ENCODE data around the gene CLSTN3.

Gene CLSTN3

GRCh38 chr12:7129872-7130691 is at the start of gene CLSTN3:
CLSTN3 (plus strand) TSS chr12:7130371; CDS start chr12:7130649, 278 bp downstream.
- peak; percentile 65 to 84 for DNase-seq

GRCh38 chr12:7081037-7081436 is 49.1 kb upstream of the CLSTN3 start:
- no peak for DNase-seq

GRCh38 chr12:7083125-7083524 is 47.0 kb upstream of the CLSTN3 start:
- DNase-seq: no peak

- DNase-seq: no peak
Observed at GRCh38 chr12:7089196-7089871, 40.8 kb upstream of the CLSTN3 start.

GRCh38 chr12:7090222-7090998 is 39.8 kb upstream of the CLSTN3 start:
- no peak for DNase-seq

GRCh38 chr12:7091171-7091570 is 39.0 kb upstream of the CLSTN3 start:
- no peak for DNase-seq

GRCh38 chr12:7091660-7092228 is 38.4 kb upstream of the CLSTN3 start:
- DNase-seq: no peak

GRCh38 chr12:7092229-7092985 is 37.8 kb upstream of the CLSTN3 start, which contains the start of gene C1R:
C1R (minus strand) TSS chr12:7092445; CDS start chr12:7092388, 57 bp downstream.
- peak in 1 of 2 experiments; percentile 29 for DNase-seq

- DNase-seq: no peak
Observed at GRCh38 chr12:7092986-7093460, 37.1 kb upstream of the CLSTN3 start.

- DNase-seq: no peak
Observed at GRCh38 chr12:7093486-7093885, 36.7 kb upstream of the CLSTN3 start.

- DNase-seq: no peak
Observed at GRCh38 chr12:7093892-7094291, 36.3 kb upstream of the CLSTN3 start.

- no peak for DNase-seq
Observed at GRCh38 chr12:7096006-7096932, 33.9 kb upstream of the CLSTN3 start.

- no peak for DNase-seq
Observed at GRCh38 chr12:7096979-7097378, 33.2 kb upstream of the CLSTN3 start.

GRCh38 chr12:7099290-7099996 is 30.7 kb upstream of the CLSTN3 start:
- no peak for DNase-seq

- DNase-seq: no peak
Observed at GRCh38 chr12:7100239-7100638, 29.9 kb upstream of the CLSTN3 start.

- DNase-seq: no peak
Observed at GRCh38 chr12:7101047-7101693, 29.0 kb upstream of the CLSTN3 start.

- DNase-seq: no peak
Observed at GRCh38 chr12:7101694-7102131, 28.5 kb upstream of the CLSTN3 start.

- DNase-seq: no peak
Observed at GRCh38 chr12:7102582-7102981, 27.6 kb upstream of the CLSTN3 start.

GRCh38 chr12:7103837-7104584 is 26.2 kb upstream of the CLSTN3 start:
- DNase-seq: no peak
